HG03520 (cell line): ENCODE results near the gene CARD11.

Experiments used
- ATAC-seq: cut with Tn5 transposase; IDR thresholded peaks from one replicate; pipeline ENCODE4 v1.9.1; 2021; ENCODE audit warnings: mild to moderate bottlenecking, moderate library complexity; ENCODE audit not compliant: unreplicated experiment

CARD11 gene

GRCh38 chr7:2945171-2945570 is 98.5 kb downstream of the CARD11 start:
- no peak for ATAC-seq

GRCh38 chr7:2944739-2945138 is 98.9 kb downstream of the CARD11 start:
- no peak for ATAC-seq

GRCh38 chr7:2943851-2944601 is 99.6 kb downstream of the CARD11 start:
- ATAC-seq, result no peak

GRCh38 chr7:2941216-2941859 is 102.3 kb downstream of the CARD11 start:
- ATAC-seq, result no peak

GRCh38 chr7:2940466-2940865 is 103.2 kb downstream of the CARD11 start:
- ATAC-seq, result no peak

- no peak for ATAC-seq
Measured at GRCh38 chr7:2939193-2939885, 104.3 kb downstream of the CARD11 start.

GRCh38 chr7:2938514-2939192 is 105.0 kb downstream of the CARD11 start:
- ATAC-seq, result no peak

- ATAC-seq, result no peak
Measured at GRCh38 chr7:2937701-2938513, 105.8 kb downstream of the CARD11 start.

GRCh38 chr7:2936891-2937580 is 106.6 kb downstream of the CARD11 start:
- no peak for ATAC-seq

- no peak for ATAC-seq
Measured at GRCh38 chr7:2936301-2936700, 107.4 kb downstream of the CARD11 start.

GRCh38 chr7:2934984-2935740 is 108.5 kb downstream of the CARD11 start:
- ATAC-seq, result no peak

- no peak for ATAC-seq
Measured at GRCh38 chr7:2934211-2934731, 109.4 kb downstream of the CARD11 start.

- ATAC-seq, result no peak
Measured at GRCh38 chr7:2932402-2933251, 111.0 kb downstream of the CARD11 start.

GRCh38 chr7:2931034-2931415 is 112.6 kb downstream of the CARD11 start:
- no peak for ATAC-seq

GRCh38 chr7:2930310-2931033 is 113.2 kb downstream of the CARD11 start:
- ATAC-seq, result no peak

- no peak for ATAC-seq
Measured at GRCh38 chr7:2929321-2930201, 114.1 kb downstream of the CARD11 start.
